ENCODE data around the gene ZPBP.

Gene ZPBP, protein sequence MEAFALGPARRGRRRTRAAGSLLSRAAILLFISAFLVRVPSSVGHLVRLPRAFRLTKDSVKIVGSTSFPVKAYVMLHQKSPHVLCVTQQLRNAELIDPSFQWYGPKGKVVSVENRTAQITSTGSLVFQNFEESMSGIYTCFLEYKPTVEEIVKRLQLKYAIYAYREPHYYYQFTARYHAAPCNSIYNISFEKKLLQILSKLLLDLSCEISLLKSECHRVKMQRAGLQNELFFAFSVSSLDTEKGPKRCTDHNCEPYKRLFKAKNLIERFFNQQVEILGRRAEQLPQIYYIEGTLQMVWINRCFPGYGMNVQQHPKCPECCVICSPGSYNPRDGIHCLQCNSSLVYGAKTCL
- 0.04 to 0.06 reads per million in 2 experiments for total RNA-seq

DNA sequence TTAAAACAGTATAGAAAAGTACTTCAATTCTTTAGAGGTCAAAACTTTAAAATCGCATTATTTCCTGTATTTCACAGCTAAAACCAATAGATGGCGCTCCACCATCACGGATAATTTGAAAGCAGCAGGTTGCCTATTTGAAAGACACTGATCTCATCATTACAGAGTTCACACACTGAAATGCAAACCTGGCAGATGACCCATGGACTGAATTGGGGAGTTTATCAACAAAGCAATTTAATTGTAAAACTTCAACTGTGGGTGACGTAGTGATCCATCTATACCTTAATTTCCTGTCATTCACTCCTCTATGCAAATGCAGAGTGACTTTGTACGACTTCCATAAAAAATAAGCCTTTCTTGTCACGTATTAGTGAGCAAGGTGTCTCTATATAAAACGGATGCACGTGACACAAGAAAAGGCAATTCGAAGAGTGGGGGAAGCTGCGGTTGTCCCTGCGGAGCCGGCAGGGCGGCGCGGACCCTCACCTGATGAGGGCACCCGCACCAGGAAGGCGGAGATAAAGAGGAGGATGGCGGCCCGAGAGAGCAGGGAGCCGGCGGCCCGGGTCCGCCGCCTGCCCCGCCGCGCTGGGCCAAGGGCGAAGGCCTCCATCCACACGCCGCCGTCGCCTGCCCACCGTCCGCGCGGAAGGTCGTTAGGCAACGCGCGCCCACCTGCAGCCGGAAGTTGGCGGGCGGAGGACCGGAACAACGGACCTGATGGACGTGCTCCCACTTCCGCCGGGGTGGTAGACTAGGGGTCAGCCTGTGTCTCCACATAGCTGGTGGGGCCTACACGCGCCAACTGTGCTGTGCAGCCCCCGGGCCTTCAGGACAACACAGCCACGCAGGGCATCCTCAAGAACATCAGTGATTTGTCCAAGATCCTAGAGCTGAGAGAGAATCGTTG lies at the start of gene ZPBP:
ZPBP (minus strand) TSS at position 668 of the 913 bp plus-strand sequence; CDS start at position 616, 52 bp downstream.
- DNase-seq (ENCODE audit: low read depth), result peak; percentile 22

DNA sequence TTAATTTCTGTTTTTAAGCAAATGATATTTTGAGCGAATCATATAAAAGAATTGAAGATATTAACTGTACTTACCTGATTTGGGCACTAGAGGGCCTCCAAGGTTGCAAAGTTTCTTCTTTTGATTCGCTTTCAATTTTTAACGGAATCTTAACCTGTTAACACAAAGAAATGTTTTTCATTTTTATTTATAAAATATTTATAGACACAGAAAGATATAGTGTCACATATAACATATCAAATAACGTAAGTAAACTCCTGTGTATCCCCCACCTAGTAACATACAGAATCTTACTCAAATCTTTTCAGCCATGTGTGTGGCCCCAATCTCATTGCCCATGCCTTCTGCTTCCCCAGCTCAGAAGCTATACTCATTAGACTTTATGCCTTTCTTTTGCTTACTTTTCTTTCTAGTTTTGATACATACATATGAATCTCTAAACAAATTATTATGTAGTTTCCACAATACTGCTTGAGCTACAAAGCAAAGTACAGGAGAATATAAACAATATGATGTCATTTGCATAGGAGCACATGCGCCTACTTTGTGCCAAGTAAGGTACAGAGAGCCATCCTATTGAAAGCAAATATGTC lies 49.5 kb upstream of the ZPBP start:
- DNase-seq (ENCODE audit: low read depth), result no peak

DNA sequence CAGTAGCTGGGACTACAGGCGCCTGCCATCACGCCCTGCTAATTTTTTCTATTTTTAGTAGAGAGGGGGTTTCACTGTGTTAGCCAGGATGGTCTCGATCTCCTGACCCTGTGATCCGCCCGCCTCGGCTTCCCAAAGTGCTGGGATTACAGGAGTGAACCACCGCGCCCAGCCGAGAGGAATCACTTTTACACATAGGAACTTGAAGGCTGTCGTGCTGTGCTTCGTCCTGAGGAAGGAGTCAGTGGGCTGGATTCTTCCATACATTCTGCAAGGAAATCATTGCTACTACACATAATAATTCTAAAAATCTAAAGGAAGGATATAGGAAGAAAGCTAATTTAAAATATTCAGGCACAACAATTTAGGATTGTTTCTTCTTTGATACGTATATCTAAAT lies 48.8 kb upstream of the ZPBP start:
- DNase-seq (ENCODE audit: low read depth), result no peak

DNA sequence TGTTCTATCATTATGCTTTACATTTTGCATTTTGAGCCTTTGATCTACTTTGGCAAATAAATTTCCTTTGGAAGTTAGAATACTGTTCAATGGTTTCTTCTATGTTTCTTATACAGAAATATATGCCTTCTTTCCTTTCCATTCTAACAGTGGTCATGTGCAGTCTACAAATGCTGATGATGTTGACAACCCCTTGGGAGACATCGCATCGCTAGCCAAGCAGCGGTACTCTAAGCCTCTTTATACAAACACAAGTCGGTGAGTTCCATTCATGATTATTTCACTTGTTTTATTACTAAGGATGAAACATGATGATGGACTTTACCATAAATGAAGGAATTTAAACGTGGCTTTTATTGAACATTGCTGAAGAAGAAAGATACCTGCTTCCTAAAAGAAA lies 48.1 kb upstream of the ZPBP start:
- DNase-seq (ENCODE audit: low read depth), result no peak

DNA sequence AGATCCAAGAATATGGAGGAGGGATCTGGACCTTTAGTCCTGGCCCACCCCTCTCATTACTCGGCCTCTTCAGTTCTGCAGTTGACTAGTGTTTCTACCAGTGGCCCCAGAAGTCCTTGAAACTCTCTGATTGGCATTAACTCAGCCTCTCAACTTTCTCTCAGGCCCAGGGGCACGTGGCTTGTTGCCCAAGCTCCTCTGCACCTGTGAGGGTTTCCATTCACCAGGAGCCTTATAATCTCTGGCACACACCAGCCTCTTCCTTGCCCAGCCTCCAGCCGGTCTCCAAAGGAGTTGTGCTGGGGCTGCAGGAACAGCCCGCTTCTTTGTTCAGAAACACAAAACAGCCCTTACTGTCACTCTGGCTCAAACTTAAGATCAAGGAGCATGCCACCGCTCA lies 47.6 kb upstream of the ZPBP start:
- no peak for DNase-seq (ENCODE audit: low read depth)

DNA sequence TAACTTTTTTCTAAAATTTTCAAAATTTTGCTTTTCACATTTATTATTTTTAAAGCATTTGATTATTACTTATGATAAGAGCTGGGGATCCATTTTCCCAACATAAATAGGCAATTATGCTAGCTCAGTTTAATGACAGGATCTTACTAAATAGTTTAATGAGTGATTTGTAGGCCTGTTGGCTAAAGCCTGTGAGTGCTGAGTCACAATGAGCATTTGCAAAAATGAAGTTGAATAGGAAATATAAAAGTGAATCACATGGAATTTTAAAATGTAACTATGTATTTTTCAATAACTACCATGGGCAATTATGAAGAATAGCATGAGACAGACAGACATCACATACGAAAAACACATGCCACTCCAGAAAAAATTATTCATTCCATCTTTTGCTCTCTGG lies 45.1 kb upstream of the ZPBP start:
- no peak for DNase-seq (ENCODE audit: low read depth)

DNA sequence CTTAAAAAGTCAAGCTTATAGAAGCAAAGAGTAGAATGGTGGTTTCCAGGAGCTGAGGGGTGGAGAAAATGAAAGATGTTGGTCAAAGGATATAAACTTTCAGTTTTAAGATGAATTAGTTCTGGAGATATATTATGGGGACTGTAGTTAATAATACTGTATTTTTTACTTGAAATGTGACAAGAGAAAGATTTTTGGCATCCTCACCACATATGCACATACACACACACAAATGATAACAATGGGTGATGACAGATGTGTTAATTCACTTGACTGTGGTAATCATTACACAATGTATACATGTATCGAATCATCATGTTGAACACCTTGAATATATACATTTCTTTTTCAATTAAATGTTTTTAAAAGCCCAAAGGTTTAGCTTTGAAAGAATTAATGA lies 32.7 kb upstream of the ZPBP start:
- no peak for DNase-seq (ENCODE audit: low read depth)

DNA sequence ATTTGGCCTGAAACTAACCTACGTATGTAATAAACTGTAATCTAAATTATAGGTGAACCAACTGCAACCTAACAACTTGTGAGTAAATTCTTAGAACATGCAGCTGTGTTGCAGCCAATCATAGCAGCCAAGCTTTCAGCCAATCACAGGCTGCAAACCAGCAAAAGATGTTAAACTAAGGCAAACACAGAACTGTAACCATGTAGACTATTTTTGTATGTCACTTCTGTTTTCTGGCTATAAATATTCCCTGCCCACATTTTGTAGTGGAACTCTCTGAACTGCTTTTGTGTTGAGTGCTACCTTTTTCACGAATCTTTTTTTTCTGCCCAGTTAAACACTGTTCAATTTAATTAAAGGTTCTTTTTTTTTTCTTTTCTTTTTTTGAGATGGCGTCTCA lies 28.2 kb upstream of the ZPBP start:
- DNase-seq (ENCODE audit: low read depth), result no peak

DNA sequence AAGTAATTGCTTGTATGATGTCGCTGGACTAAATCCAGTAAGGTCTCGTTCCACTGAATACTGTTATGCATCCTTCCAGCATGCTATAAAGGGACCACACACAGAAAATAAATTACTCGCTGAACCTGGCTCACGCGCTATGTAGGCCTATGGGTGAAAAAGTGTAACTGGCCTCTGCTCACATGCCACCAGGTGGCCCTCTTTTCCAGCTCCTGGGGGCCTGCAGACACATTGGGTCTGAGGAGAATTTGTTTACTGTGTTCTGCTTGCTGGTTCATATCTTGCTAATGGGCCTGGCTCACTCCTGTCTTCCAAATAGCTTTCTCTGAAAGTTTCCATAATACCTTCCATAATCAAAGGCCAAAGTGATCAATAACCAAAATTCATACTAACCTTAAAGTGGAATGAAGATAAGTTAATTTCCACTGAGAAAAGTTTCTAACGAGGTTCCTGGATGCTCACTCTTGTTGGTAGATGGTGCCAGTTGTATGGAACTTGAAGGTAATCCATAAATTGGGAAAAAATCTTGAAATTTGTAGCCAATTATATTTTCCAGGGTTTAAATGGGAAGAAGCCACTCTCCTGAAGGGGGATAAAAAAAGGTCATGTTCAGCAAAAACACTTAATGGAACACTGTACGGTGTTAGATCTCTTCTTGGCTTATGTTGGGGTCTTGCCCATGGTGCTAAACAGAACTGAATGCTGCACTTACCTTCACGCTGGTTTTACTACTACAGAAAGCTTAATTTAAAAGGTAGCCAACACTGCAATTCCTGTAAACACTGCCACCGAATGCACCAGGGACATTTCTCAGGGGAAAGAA lies 27.0 kb upstream of the ZPBP start:
- DNase-seq (ENCODE audit: low read depth), result peak; percentile 7

DNA sequence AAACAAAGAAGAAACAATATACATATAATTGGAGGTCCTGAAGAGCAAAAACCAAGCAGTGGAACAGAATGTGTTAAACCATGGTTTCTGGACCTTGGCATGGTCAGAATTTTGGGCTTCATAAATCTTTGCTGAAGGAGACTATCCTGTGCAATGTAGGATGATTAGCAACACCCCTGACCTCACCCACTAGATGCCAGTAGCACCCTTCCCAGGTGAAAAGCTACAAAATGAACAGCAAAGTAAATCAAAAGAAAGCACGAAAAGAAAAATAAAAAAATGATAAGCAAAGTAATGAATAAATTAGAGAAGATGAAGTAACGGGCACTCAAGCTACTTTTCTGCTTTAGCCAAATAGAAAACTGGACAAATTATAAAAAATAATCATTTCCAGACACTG lies 19.2 kb upstream of the ZPBP start:
- no peak for DNase-seq (ENCODE audit: low read depth)

DNA sequence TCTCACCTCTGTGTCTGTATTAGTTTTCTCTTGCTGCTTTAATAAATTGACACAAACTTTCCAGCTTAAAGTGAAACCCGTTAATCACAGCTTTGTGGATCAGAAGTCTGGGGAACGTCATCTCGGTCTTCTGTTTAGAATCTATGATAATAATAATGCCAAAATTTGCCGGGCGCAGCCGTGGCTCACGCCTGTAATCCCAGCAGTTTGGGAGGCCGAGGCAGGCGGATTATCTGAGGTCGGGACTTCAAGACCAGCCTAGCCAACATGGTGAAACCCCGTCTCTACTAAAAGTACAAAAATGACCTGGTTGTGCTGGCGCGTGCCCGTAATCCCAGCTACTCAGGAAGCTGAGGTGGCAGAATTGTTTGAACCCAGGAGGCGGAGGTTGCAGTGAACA lies 8.8 kb upstream of the ZPBP start:
- DNase-seq (ENCODE audit: low read depth), result no peak

DNA sequence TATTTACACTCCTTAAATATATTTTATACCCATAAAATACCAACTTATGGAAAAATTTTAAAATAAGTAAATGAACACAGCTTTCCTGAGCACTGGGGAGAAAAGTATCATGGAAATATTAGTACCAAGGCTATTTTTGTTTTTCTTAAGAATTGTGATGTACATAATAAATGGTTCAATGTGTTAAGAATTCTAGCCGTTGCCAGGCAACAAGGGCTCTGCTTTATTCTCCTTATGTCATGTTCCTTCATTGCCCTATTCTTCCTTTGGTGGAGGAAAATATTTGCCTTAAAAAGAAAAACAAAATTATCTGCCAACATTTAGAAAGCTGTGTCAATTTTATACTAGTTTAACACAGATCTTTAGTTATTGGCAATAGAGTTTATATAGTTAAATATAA lies 2.6 kb upstream of the ZPBP start:
- DNase-seq (ENCODE audit: low read depth), result no peak

DNA sequence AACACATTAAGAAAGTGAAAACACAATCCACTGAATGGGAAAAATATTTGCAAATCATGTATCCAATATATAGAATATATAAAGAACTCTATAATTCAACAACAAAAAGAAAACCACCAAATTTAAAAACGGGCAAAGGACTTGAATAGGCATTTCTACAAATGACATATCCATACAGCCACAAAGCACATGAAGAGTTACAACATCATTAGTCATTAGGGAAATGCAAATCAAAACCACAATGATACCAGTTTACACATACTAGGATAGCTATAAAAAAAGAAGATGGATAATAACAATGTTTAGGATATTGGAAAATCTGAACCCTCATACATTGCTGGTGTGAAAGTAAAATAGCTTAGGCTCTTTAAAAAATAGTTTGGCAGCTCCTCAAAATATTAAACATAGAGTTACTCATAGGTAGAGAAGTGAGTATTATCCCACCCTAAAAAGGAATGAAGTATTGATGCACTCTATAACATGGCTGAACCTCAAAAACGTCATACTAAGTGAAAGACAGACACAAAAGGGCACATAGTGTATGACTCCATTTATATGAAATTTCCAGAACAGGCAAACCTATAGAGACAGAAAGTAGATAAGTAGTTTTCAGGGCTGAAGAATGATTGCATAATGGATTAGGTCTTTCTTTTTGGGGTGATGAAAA lies 4.5 kb downstream of the ZPBP start:
- no peak for DNase-seq (ENCODE audit: low read depth)

DNA sequence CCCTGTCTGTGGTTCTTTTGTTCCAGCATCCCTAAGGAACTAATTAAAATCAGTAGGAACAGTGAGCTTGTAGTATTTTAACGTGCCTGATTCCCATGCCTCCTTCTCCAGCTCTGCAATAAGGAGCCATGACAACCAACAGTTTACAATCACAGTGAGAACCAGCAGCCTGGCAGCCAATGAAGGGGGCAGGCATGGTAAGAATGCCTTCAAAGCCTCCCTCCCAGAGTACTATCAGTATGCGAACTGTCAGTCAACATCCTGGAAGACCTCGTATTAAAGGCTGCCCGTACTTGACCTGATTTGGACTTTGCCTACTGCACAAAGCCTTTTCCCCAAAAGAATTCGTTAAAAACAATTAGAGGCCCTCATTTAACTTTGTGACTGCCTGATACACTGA lies 7.7 kb downstream of the ZPBP start:
- DNase-seq (ENCODE audit: low read depth), result no peak

DNA sequence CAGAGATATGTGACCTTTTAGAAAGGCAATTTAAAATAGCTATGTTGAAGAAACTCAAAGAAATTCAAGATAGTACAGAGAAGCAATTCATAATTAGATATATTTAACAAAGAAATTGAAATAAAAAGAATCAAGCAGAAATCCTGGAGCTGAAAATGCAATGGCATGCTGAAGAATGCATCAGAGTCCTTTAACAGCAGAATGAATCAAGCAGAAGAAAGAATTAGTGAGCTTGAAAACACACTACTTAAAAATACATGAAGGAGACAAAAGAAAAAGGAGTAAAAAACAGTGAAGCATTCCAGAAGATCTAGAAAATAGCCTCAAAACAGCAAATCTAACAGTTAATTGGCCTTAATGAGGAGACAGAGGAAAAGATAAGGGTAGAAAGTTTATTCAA lies 20.0 kb downstream of the ZPBP start:
- DNase-seq (ENCODE audit: low read depth), result no peak

DNA sequence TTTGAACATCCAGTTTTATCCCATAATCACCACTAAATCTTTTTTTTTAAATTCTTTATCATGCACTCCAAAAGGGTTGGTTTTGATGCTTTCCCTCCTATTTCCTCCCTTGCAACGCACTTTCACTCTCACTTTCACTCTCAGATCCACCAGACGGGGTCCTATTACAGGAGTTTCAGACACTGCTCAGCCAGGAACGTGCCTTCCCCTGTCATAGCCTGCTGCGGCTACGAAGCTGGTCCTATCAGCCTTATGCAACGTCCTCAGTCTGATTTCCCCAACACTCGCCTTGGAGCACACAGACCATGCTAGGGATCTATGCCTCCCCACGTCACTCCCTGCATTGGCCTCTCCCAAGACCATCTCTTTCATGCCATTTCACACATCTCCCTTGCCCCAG lies 23.4 kb downstream of the ZPBP start:
- no peak for DNase-seq (ENCODE audit: low read depth)

DNA sequence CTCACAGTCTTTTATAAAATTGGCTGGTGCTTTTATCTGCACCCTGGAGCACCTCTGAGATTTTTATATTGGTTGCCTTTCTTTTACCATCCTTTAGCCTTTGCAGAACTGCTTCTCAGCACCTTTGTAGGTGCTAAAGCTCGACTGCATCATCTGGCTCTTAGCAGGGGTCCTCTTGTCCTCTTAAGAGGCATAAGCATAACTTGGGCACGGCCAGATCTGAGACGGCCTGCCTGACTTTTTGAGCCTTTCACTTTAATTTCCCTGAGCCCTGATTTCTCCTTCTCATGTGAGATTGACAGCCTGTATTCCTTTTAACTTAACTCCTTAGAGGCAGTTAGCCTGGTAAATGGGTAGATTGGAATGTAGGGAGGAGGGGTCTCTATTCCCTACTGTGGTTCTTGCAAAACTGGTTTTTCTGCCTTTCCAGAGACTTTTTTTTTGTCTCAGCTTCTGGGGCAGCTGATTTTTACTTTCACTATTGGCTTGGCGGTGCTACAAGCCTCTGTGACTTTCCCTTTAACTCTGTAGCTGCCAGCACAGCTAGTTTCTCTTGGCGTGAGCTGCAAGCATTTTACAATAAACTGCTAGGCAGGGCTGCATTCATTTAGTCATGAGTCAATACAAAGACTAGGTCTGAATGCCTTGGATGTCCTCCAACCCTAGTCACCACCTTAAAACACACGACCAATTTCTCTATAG lies 24.0 kb downstream of the ZPBP start:
- no peak for DNase-seq (ENCODE audit: low read depth)

DNA sequence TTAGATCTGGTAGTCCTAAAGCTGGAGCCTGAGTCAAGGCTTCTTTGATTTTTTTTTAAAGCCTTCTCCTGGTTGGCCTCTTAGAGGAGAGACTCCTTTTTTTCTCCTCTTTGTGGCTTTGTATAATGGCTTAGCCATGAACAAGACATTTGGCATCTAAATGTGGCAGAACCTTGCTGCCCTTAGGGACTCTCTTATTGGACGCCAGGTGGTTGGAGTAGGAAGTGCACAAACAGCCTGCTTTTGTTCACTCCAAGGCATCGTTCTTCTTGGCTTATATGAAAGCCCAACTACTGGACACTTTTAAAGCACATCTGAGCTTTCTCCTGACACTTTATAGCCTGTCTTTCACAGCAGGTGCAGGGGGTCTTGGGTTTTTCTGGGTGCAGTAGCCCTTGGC lies 25.0 kb downstream of the ZPBP start:
- DNase-seq (ENCODE audit: low read depth), result no peak

DNA sequence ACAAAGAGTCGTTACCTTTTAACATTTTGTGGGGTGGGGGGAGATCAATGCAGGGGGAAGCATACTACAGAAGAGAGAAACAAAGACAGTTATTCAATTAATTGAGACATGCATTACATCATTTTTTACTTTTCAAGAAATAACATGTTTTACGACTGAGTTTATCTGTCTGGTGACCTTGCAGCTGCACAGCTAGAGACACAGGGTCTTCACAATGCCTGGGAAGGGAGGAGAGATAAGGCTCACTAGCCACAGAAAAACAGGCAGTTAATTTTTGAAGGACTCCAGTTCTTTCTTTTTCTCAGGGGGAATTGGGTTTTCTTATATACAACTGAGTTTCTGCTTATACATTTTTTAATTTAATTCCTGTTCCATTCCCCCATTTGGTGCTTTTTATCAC lies 30.1 kb downstream of the ZPBP start:
- DNase-seq (ENCODE audit: low read depth), result no peak

DNA sequence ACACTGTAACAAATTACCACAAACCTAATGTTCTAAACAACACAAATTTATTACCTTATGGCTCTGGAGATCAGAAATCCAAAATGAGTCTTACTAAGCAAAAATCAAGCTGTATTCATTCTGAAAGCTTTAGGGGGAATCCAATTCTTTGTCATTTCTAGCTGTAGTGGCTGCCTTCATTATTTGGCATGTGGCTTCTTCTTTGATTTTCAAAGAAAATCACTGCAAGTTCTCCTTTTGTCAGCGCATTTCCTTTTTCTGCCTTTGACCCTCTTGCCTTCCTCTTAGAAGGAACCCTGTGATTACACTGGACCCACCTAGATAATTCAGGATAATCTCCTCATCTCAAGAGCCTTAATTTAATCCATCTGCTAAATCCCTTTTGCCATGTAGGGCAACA lies 36.9 kb downstream of the ZPBP start:
- DNase-seq (ENCODE audit: low read depth), result no peak

DNA sequence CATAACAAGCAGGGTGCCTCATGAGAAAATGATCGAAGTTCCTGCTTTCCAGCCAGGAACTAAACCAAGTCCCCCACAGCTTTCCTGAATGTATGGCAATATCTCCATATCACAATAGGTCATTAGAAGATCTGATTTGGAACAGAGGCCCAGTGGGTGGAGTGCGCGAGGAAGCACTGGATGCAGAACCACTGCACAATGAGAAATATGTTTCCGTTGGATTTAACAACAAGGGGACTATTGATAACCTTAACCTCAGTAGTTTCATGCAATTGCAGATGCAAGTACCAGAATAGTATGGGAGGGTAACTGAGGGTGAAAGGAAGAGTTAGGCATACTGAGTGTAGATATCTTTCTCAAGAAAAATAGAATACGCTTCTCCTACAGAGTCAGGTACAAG lies 45.3 kb downstream of the ZPBP start:
- no peak for DNase-seq (ENCODE audit: low read depth)

All from T follicular helper cell (primary cell).